GM21737 (cell line): ENCODE results near the gene LCE4A.
"Not testable (repeated sequence)": the region's sequence is repeated elsewhere in the genome, so short reads cannot be mapped to it uniquely, and the experiment has no call there.

Experiments
- ATAC-seq: cut with Tn5 transposase; IDR thresholded peaks from one replicate; pipeline ENCODE4 v1.9.1; 2021; ENCODE audit warnings: mild to moderate bottlenecking, moderate library complexity; ENCODE audit not compliant: unreplicated experiment

The LCE4A gene

GRCh38 chr1:152707860-152708259, at the start of gene LCE4A:
Gene LCE4A, plus strand, starts transcription at chr1:152708160. Its CDS starts 916 bp downstream, at chr1:152709076.
- ATAC-seq = no peak

GRCh38 chr1:152658649-152659048, 49.3 kb upstream of the LCE4A start:
- no peak for ATAC-seq

GRCh38 chr1:152663098-152663497, 44.9 kb upstream of the LCE4A start, which contains the start of gene LCE2D:
Gene LCE2D, plus strand, starts transcription at chr1:152663380. Its CDS starts 726 bp downstream, at chr1:152664106.
- ATAC-seq = no peak

GRCh38 chr1:152666171-152666570, 41.8 kb upstream of the LCE4A start:
- not testable (repeated sequence) for ATAC-seq

GRCh38 chr1:152667648-152668047, 40.3 kb upstream of the LCE4A start:
- no peak for ATAC-seq

GRCh38 chr1:152673016-152673415, 34.9 kb upstream of the LCE4A start:
- ATAC-seq = no peak

- not testable (repeated sequence) for ATAC-seq
Measured at GRCh38 chr1:152674983-152675382, 33.0 kb upstream of the LCE4A start, which contains the start of gene LCE2C. Gene LCE2C, plus strand, starts transcription at chr1:152675279. Its CDS starts 737 bp downstream, at chr1:152676016.

- ATAC-seq = no peak
Measured at GRCh38 chr1:152679459-152679858, 28.5 kb upstream of the LCE4A start.

GRCh38 chr1:152681616-152682015, 26.3 kb upstream of the LCE4A start:
- no peak for ATAC-seq

- ATAC-seq = no peak
Measured at GRCh38 chr1:152683846-152684245, 24.1 kb upstream of the LCE4A start.

- not testable (repeated sequence) for ATAC-seq
Measured at GRCh38 chr1:152685823-152686222, 22.1 kb upstream of the LCE4A start, which contains the start of gene LCE2B. Gene LCE2B, plus strand, starts transcription at chr1:152686123. Its CDS starts 721 bp downstream, at chr1:152686844.

- ATAC-seq = no peak
Measured at GRCh38 chr1:152697701-152698600, 10.0 kb upstream of the LCE4A start, which contains the start of gene LCE2A. Gene LCE2A, plus strand, starts transcription at chr1:152698345. Its CDS starts 557 bp downstream, at chr1:152698902.

GRCh38 chr1:152699746-152700145, 8.2 kb upstream of the LCE4A start:
- no peak for ATAC-seq

GRCh38 chr1:152718238-152718637, 10.3 kb downstream of the LCE4A start:
- no peak for ATAC-seq

- ATAC-seq = no peak
Measured at GRCh38 chr1:152725261-152725660, 17.3 kb downstream of the LCE4A start.

- no peak for ATAC-seq
Measured at GRCh38 chr1:152728986-152729385, 21.0 kb downstream of the LCE4A start.

GRCh38 chr1:152735648-152736047, 27.7 kb downstream of the LCE4A start:
- no peak for ATAC-seq

- ATAC-seq = no peak
Measured at GRCh38 chr1:152737997-152738396, 30.0 kb downstream of the LCE4A start.

GRCh38 chr1:152739841-152740240, 31.9 kb downstream of the LCE4A start:
- ATAC-seq = no peak

- no peak for ATAC-seq
Measured at GRCh38 chr1:152741656-152742055, 33.7 kb downstream of the LCE4A start.

- ATAC-seq = no peak
Measured at GRCh38 chr1:152743371-152744145, 35.6 kb downstream of the LCE4A start.
